Measurements from ENCODE around the gene TMEM87B. TPM values are rescaled to one million over a fixed set of nuclear protein-coding genes. Genes with fewer than 3 reads are reported as not detected.

Gene TMEM87B
- total RNA-seq, 1 experiment from 2014 or later = 14.8 TPM

DNA sequence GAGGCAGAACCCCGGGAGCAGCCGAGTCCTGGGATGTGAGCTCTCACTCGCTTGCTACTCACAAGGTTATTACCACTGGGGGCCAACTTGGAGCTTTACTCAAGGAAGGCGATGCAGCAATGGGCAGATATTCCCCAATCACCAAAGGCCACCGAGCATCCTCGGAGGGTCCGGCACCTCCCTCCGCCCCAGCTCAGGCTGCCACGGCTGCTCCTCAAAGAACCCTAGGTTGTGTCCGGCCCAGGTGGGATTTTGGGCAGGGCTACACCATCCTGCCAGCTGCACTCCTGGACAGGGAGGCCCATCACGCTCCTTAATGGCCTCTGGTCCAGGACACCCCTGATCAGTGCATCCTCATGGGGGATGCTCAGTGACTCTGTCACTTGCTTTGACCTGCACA lies 107.9 kb downstream of the TMEM87B start:
- no peaks in the 10 kb centered on the region for H3K27me3 ChIP-seq (ENCODE audit: insufficient read depth, low read length)
- BruUV-seq (replicated peaks) = no TSS peak
- H3K79me2 ChIP-seq (ENCODE audit: insufficient read depth, low read length) = no peaks in the 10 kb centered on the region
- H2AFZ ChIP-seq (ENCODE audit: low read depth, low read length, poor library complexity, severe bottlenecking) = no peak overlapping the region
- DNase-seq (ENCODE audit: low read depth, low spot score) (no peak), ATAC-seq (no peak)
- no peaks in the 10 kb centered on the region for H3K36me3 ChIP-seq (ENCODE audit: control insufficient read depth in 1 of 2, insufficient read depth in 2 of 2, low read length in 2 of 2)
- ChIA-PET RAD21 (ENCODE audit: low non-redundant PET in 1 of 2, low total read pairs in 2 of 2, uncharacterized antibody in 2 of 2, unreplicated experiment in 2 of 2) (no interaction called here), CTCF (no interaction called here), POLR2A (no interaction called here)
- TF ChIP-seq, protein P1, sequence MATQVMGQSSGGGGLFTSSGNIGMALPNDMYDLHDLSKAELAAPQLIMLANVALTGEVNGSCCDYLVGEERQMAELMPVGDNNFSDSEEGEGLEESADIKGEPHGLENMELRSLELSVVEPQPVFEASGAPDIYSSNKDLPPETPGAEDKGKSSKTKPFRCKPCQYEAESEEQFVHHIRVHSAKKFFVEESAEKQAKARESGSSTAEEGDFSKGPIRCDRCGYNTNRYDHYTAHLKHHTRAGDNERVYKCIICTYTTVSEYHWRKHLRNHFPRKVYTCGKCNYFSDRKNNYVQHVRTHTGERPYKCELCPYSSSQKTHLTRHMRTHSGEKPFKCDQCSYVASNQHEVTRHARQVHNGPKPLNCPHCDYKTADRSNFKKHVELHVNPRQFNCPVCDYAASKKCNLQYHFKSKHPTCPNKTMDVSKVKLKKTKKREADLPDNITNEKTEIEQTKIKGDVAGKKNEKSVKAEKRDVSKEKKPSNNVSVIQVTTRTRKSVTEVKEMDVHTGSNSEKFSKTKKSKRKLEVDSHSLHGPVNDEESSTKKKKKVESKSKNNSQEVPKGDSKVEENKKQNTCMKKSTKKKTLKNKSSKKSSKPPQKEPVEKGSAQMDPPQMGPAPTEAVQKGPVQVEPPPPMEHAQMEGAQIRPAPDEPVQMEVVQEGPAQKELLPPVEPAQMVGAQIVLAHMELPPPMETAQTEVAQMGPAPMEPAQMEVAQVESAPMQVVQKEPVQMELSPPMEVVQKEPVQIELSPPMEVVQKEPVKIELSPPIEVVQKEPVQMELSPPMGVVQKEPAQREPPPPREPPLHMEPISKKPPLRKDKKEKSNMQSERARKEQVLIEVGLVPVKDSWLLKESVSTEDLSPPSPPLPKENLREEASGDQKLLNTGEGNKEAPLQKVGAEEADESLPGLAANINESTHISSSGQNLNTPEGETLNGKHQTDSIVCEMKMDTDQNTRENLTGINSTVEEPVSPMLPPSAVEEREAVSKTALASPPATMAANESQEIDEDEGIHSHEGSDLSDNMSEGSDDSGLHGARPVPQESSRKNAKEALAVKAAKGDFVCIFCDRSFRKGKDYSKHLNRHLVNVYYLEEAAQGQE (IDR thresholded peaks at IDR 0.05; ENCODE audit: low read depth) = no peak
- TF ChIP-seq EZH2 (IDR thresholded peaks at IDR 0.05) = no peak
- TF ChIP-seq MAX (IDR thresholded peaks at IDR 0.05) = no peak
- no peak for TF ChIP-seq ZFX (IDR thresholded peaks at IDR 0.05)
- TF ChIP-seq, protein P2, sequence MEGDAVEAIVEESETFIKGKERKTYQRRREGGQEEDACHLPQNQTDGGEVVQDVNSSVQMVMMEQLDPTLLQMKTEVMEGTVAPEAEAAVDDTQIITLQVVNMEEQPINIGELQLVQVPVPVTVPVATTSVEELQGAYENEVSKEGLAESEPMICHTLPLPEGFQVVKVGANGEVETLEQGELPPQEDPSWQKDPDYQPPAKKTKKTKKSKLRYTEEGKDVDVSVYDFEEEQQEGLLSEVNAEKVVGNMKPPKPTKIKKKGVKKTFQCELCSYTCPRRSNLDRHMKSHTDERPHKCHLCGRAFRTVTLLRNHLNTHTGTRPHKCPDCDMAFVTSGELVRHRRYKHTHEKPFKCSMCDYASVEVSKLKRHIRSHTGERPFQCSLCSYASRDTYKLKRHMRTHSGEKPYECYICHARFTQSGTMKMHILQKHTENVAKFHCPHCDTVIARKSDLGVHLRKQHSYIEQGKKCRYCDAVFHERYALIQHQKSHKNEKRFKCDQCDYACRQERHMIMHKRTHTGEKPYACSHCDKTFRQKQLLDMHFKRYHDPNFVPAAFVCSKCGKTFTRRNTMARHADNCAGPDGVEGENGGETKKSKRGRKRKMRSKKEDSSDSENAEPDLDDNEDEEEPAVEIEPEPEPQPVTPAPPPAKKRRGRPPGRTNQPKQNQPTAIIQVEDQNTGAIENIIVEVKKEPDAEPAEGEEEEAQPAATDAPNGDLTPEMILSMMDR (IDR thresholded peaks at IDR 0.05 in 2 of 3, conservative IDR thresholded peaks at IDR 0.05 in 1 of 3; ENCODE audit: borderline replicate concordance in 1 of 3, insufficient read depth in 1 of 3, low read depth in 2 of 3, low read length in 2 of 3) = no peak
- no peak for TF ChIP-seq RAD21 (IDR thresholded peaks at IDR 0.05; ENCODE audit: low read depth)
- TF ChIP-seq EZH2phosphoT487 (IDR thresholded peaks at IDR 0.05; ENCODE audit: borderline replicate concordance) = no peak
- TF ChIP-seq CBX3 (IDR thresholded peaks at IDR 0.05; ENCODE audit: low read depth) = no peak
- no peak for TF ChIP-seq POLR2AphosphoS5 (IDR thresholded peaks at IDR 0.05; ENCODE audit: low read depth, low read length)
- no peak for TF ChIP-seq SP1 (IDR thresholded peaks at IDR 0.05; ENCODE audit: low read depth)
- no peaks in the 10 kb centered on the region for H3K9me3 ChIP-seq (ENCODE audit: control insufficient read depth in 1 of 2, insufficient read depth in 1 of 2, low read depth in 1 of 2, low read length in 2 of 2)
- intact Hi-C loops (cut with micrococcal nuclease) = no loop called here
- H3K4me2 ChIP-seq (ENCODE audit: low read length) = no peak overlapping the region
- H3K9ac ChIP-seq (ENCODE audit: low read length) = no peak overlapping the region
- no peaks in the 10 kb centered on the region for H4K20me1 ChIP-seq (ENCODE audit: insufficient read depth)
- no peak overlapping the region for H3K4me3 ChIP-seq (replicated peaks in 1 of 2; ENCODE audit: low read depth in 1 of 2, low read length in 2 of 2)
- no peaks in the 10 kb centered on the region for H3K9me2 ChIP-seq (ENCODE audit: insufficient read depth)
- no peak overlapping the region for H3K27ac ChIP-seq (ENCODE audit: low read depth, low read length)
- H3K4me1 ChIP-seq (ENCODE audit: control insufficient read depth in 1 of 2, insufficient read depth in 2 of 2, low read length in 2 of 2) = no peaks in the 10 kb centered on the region

Measured in HCT116 (cell line).